Measurements from ENCODE around the gene ZBTB1.

DNA sequence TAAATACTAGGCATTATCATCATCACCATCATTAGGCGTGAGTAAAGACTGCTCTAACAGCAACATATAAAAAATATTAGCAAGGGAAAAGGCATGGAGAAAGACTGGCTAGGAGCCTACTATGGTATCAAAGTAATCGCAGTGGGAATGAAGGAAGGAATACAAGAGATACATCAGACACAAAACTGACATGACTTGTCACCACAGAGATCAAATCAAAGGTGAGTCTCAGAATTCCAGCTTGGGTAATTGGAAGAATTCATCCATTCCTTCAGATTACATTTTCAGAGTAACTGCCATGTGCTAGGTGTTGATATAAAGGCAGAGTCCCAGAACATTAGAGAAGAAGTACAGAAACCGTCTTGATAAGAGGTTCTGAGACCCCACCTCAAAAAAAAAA is 11.1 kb upstream of the ZBTB1 start:
- TF ChIP-seq, protein P1, sequence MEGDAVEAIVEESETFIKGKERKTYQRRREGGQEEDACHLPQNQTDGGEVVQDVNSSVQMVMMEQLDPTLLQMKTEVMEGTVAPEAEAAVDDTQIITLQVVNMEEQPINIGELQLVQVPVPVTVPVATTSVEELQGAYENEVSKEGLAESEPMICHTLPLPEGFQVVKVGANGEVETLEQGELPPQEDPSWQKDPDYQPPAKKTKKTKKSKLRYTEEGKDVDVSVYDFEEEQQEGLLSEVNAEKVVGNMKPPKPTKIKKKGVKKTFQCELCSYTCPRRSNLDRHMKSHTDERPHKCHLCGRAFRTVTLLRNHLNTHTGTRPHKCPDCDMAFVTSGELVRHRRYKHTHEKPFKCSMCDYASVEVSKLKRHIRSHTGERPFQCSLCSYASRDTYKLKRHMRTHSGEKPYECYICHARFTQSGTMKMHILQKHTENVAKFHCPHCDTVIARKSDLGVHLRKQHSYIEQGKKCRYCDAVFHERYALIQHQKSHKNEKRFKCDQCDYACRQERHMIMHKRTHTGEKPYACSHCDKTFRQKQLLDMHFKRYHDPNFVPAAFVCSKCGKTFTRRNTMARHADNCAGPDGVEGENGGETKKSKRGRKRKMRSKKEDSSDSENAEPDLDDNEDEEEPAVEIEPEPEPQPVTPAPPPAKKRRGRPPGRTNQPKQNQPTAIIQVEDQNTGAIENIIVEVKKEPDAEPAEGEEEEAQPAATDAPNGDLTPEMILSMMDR (conservative IDR thresholded peaks at IDR 0.05 in 1 of 2, IDR thresholded peaks at IDR 0.05 in 1 of 2; ENCODE audit: extremely low read depth in 1 of 2, insufficient read depth in 1 of 2, low read depth in 1 of 2, low read length in 2 of 2): no peak
- no peak for TF ChIP-seq EZH2 (IDR thresholded peaks at IDR 0.05; ENCODE audit: borderline replicate concordance, low read length)

All from mammary epithelial cell (primary cell).